NCI-H345 treated with DMSO at 0.1 percent for 48 hours (cell line): ENCODE data around the gene PRKG1.

Experiments
- DNase-seq: peaks from one replicate; lab custom pipeline; 2025; ENCODE audit not compliant: unreplicated experiment; lab: John Stamatoyannopoulos, UW

Gene PRKG1

DNA sequence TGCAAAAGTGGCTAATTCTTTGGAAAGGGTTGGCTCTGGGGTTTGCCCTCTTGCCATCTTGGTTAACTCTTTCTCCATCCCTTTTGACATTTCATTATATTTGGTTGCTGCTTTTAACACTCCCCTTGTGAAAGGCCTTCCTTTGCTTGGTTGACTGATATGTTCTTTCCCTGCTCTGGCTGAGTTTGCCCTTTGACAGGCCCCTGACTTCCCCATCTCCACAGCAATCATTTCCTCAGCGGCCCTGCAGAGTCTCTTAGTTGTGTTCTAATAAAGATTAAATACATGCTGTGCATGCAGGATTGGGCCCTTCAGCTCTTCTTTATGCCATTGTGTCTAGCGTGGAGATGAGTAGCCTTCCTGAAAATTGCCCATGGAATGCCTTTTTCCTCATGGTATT is 709.7 kb downstream of the PRKG1 start:
- no peak for DNase-seq

DNA sequence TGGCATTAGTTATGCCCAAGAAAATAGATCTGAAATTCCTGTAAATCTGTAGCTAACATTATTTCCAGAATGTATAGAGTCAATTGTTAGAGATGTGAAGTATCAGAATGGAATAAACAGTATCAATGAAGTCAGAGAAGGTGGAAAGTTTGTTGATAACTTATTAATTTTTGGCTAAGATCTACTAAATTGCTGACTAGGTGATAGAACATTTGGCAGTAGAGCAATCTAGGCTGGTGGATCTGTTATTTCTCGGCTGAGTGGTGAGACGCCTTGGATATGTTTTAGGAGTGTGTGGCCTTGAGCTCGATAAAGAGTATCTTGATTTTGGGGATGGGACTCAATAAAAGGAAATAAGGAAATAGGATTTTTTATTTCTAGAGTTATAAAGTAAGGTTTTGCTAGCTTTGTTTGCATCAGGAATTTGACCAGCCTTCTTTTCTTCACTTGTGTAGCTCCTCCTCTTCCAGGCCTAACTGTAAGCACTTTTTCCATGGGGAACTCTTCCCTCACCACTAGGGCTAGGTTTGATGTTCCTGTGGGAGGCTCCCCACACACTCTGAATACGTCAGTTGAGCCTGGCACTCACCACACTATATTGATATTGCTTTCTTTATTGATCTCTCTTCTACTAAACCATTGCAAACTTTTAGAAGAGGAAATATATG is 711.9 kb downstream of the PRKG1 start:
- no peak for DNase-seq

DNA sequence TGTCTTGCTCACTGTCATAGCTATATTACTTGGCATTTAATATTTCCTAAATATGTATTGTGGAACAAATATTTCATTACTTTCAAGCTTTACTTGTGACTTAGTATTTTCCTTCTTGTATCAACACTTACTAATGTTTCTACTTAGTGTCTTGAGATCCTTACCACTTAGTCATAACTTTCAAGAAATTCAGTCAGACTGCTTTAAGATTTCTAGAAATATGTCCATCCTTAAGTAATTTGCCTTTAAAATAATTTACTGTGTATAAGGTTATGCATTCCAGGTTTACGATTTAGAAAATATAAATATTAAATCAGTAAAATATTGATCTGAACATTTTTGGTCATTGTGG is 712.4 kb downstream of the PRKG1 start:
- DNase-seq = no peak

DNA sequence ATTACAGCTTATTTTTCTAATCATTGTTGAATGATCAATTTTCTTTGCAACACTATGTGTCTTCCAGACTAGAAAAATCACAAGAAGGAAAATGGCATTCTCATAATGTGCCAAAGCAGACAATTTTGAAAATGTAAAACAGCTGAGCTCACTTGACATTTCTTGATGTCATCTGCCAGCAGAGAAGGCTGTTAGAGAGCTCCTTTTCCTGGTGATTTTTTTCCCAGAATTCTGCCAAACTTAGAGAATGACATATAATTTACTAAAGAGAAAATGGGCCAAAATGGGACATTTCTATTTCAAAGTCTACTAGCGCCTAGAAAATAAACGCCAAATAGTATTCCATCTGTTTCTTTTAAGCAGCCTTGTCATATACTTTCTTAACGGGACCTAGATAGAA is 714.0 kb downstream of the PRKG1 start:
- DNase-seq = no peak

DNA sequence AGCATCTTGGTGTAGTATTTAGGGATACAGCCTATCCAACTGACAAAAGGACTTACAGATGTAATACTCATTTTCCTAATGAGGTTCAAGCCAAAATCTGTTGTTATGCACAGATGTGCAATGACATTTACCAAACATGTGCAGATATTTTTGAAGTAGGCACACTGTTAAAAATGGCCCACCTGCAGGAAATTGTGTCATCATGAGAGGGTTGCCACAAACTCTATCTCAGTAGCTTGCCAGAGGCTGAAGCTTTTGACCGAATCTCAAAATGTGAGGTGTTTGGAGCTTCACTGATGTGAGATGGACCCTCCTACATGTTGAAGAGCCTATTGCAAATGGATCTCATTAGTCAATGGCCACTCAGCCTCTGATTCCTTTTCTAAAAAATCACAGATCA is 714.8 kb downstream of the PRKG1 start:
- no peak for DNase-seq

DNA sequence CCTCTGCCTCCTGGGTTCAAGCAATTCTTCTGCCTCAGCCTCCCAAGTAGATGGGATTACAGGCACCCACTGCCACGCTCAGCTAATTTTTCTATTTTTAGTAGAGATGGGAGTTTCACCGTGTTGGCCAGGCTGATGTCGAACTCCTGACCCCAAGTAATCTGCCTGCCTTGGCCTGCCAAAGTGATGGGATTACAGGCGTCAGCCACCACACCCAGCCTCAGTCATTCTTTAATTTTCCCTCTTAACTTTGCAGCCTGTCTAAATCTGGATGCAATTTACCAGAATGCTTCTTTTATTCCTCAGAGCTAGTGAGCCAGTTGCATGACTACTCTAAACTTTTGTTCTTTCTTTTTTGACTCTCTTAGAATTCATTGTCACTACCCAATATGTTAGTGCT is 715.6 kb downstream of the PRKG1 start:
- DNase-seq = no peak

DNA sequence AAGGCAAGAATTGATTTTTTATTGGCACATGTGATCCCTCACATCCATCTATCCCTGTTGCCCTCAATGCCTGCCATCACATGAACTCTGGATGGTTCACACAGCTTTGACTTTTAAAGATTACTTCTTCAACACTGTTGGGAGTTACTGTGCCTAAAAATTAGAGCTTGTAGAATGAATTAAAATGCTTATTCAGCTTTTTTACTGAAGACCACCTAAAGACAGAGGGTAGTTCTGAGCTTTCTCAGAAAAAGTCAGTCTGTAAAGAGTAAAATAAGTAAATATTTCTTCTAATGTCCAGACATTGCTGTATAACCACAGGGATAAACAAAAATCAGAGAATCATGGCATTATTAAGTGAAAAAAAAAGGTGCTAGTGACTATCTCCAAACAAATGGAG is 718.4 kb downstream of the PRKG1 start:
- no peak for DNase-seq

DNA sequence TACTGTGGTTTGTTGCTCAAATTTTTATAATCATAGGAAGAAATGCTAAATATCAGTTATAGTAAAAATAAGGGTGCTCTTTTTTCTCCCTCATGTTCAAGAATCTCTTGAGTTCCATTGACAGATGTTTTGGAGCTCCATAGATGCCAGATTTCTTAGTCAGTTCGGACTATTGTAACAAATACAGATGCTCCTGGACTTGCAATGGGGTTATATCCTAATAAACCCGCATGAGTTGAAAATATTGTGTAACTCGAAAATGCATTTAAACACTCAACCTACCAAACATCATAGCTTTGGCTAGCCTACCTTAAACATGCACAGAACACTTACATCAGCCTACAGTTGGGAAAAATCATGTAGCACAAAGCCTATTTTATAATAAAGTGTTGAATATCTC is 725.8 kb downstream of the PRKG1 start:
- DNase-seq = no peak

DNA sequence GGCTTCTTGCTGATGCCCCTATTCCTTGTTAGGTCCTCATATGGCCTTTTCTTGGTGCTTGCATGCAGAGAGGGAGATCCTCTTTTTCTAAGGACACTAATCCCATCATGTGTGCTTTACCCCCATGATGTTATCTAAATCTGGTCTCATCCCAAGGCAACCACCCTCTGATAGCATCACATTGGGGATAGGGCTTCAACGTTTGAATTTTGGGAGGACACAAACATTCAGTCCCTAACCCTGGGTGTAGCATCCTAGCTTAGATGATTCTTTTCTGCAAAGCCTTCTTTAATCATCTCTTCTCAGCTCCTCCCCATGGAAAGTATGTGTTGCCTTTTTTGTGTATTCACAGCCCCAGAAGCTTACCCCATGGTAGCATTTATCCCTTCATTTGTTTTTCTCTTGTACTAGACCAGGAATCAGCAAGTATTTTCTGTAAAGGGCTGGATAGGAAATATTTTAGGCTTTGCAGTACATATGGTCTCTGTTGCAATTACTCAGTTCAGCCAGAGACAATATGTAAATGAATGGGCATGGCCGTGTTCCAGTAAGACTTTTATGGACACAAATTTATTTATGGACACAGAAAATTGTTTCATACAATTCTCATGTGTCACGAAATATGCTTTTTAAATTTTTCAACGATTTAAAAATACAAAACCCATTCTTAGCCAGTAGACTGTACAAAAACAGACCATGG is 726.6 kb downstream of the PRKG1 start:
- DNase-seq = no peak

DNA sequence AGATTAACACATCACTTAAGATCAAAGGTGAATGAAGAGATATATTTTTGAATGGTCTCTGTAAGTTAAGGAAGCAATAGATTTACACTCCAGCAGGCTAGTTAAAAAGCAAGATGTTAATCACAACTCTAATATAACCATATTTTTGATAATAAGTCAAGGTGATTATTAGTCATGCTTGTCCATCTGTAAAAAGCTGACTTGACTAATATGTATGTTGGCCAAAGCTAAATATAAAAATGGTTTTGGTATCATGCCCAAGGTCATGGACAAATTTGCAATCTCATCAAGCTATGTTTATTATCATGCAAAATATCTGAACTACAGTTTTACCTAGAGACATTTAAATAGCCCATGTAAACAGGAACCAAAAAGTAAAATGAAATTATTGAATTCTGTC is 727.7 kb downstream of the PRKG1 start:
- no peak for DNase-seq

DNA sequence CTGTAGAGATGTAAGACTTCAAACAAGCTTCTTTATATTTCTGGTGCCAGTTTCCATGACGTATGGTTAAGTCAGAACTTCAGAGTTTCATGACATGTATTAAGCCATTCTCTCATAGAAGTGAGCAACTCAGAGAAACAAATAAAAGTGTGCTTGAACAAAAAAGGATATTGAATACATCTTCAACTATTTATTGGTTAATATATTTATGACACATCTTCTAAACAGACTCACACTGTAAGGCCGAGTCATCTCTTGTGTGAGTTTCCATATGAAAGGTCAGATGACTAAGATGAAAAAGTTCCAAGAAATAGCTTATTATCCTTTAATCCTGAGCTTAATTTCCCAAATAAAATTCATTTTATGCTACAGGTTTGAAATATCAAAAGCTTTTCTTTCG is 730.6 kb downstream of the PRKG1 start:
- no peak for DNase-seq

DNA sequence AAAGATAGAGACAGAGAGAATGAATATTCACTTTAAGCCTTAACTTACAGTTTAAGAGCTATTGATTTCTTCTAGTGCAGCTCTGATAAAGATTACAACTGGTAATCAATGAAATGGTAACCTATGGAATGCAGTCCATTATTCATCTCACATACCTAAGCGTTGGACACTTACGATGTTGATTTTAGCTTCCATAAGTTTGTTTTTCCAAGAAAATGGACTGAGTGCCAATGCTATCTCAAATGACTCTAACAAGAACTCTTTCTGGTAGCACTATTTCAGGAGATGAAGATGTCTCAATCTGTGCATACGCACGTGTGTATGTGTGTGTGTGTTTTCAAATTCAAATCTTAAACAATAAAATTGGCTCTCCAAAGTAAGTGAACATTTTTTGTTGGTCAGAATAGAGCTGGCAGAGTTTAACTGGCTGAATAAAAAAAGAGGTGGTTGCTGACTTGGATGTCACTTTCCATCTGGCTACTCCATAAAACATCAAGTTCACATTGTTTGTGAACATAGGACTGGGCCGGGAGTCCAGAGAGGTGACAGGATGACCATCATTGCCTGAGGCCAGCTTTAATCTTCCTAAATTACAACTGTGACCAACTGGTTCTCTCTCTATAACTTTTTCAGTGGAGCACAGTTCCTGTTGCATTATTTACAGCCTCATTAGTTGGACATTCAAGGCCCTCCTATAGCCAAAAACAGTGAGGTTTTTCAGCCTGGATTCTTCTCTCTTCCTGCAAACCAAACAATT is 732.0 kb downstream of the PRKG1 start:
- no peak for DNase-seq

DNA sequence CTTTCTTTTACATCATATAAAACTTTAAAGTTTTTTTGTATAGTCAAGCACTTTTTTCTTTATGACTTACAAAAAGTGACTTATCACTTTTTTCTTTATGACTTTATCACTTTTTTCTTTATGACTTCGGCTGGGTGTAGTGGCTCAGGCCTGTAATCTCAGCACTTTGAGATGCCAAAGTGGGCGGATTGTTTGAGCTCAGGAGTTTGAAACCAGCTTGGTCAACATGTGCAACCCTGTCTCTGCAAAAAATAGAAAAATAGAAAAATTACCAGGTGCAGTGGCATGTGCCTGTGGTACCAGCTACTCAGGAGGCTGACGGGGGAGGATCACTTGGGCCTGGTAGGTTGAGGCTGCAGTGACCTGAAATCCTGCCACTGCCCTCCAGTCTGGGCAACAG is 733.9 kb downstream of the PRKG1 start:
- DNase-seq = no peak

DNA sequence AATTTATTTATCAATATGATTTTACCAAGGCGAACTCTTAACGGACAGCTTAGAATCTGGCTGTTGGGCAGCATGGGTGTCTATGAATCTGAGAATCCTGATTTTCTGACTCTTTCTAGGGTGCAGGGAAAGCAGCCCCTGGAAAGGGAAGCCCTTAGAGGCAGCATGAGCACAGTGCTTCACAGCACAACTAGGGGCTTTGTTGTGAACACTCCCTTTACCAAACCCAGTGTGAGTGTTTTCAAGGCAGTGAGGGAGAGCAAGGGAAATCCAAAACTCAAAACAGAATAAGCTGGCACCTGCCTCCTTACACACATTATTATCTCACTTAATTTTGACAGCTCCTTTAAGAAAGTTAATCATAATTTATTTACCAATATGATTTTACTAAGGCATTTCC is 741.4 kb downstream of the PRKG1 start:
- no peak for DNase-seq

DNA sequence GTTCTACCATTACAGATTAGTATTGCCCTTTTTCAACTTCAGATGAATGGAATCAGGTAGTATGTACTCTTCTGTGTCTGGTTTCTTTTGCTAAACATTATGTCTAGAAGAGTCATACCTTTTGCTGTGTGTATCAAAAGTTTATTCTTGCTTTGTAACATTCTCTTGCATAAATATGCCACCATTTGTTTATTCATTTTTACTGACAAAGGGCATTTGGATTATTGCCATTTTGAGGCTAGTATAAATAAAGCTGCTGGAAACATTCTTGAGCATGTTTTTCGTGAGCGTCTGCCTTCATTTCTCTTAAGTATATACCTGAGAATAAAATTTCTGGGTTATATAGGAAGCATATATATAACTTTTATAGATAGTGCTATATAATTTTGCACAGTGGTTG is 746.8 kb downstream of the PRKG1 start:
- DNase-seq = no peak

DNA sequence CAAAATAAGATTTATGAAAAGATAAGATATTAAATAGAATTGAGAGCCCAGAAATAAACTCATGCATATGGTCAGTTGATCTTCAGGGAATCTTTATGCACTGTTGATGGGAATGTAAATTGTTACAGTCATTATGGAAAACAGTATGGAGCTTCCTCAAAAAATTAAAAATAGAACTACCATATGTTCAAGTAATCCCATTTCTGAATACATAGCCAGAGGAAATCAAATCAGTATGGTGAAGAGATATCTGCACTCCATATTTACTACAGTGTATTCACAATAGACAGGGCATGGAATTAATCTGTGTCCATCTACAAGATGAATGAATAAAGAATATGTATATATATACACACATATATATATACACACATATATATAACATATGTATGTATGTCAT is 747.5 kb downstream of the PRKG1 start:
- no peak for DNase-seq

DNA sequence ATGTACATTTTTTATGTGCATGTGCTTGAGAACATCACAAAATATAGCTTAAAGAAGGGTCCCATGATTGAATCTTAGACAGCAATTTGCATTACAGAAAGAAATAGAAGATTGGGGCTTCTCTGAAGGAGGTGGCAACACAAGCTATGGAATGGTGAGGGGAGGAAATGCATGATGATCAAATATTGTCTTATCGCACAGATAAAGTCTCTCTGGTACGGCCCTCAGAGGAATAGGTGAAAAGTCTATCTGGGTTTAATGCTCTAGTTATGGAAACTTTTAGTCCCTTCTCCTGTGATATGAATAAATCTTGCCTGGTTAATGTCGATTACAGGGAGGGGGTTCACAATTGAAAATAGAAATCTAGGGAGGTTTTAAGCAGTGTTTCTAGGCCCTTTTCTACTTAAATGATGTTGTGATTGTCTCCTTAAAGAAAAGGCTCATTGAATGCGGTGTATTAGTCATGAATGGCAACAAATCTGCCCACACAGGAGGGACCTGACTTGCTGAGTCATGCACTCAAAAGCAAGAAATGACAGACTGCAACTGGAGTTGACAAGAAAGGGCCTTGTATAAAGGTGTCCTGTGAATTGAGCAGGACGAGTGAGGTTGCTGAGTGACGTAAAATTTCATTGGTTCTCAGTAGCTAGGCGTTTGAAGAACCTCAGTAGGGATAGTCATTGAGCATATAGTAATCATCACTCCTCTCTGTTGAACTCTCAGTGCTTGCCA is 758.5 kb downstream of the PRKG1 start:
- DNase-seq = no peak

DNA sequence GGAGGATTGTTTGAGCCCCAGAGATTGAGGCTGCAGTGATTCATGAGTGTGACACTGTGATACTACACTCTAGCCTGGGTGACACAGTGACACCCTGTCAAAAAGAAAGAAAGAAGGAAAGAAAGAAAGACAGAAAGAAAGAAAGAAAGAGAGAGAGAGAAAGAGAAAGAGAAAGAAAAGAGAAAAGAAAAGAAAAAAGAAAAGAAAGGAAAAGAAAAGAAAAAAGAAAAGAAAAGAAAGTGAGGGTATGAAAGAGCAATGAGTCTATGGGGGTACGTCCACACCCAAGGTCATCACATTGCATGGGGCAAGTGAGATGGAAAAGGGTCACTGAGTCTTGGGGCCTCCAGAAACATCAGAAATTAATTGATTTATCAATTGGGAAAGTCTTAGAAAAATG is 760.3 kb downstream of the PRKG1 start:
- DNase-seq = no peak

DNA sequence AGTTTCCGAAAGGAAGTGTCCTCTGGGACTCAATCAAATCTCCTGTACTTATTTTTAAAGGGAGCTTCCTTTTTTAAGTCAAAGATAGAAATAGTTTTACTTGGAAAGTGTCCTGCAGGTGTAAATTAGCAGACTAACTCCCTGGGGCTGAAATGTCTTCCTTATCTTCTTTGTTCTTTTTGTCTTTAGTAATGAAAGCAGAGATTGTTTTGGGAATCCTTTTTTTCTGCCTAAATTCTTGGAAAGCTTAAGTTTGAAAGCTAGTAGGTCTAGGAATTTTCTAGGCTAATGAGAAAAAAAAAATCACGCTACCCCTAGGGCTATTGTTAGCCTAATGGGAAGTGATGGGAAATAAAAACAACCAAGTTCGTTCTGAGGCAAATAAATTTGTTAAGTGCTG is 764.2 kb downstream of the PRKG1 start:
- DNase-seq = no peak

DNA sequence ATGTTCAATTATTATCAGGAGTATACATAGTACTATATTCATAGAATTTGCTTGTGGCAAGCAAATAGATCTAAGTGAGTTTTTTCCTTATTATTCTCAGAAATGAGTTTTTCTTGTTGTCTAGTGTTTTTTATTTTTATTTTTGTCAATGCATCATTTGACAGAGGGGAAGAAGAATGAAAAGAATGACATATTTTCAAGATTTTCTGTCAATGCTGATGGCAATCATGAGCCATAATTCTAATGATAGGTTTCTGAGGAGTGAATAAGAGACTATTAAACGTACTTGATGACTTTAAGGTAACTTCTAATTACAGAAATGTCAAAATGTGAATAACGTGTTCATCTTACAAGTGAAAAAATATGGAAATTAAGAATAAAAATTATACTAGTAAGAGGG is 769.7 kb downstream of the PRKG1 start:
- DNase-seq = no peak

DNA sequence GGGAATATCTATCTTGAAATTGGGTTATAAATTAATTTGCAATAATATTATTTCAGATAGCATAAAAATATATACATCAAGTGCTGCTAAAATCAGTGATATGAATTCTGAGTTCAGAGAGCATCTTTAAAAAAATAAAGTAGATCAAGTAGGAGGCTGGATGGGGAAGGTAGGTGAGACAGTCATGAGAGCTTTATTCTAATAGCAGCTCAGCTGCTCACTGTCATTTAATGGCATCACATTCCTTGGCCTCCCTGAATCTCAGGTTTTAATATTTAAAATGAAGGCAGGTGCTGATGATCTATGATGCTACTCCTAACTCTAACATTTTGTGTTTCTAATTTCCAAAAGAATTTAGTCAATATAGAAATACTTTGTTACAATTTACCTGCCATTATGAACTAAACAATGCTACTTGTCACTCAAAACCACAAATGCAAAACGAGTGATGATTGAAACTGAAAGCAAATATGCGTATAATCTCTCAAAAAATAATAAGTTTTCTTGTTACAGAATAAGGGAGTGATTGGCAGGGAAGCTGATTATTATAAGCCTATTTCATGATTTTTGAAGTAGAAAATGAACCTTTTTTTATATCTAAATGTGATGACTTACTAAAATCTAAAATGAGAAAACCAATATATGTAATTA is 772.7 kb downstream of the PRKG1 start:
- DNase-seq = no peak
